ENCODE data around the gene SFT2D1.

The SFT2D1 gene

GRCh38 chr6:166305562-166306117, 36.7 kb downstream of the SFT2D1 start:
- TF ChIP-seq, protein P1, sequence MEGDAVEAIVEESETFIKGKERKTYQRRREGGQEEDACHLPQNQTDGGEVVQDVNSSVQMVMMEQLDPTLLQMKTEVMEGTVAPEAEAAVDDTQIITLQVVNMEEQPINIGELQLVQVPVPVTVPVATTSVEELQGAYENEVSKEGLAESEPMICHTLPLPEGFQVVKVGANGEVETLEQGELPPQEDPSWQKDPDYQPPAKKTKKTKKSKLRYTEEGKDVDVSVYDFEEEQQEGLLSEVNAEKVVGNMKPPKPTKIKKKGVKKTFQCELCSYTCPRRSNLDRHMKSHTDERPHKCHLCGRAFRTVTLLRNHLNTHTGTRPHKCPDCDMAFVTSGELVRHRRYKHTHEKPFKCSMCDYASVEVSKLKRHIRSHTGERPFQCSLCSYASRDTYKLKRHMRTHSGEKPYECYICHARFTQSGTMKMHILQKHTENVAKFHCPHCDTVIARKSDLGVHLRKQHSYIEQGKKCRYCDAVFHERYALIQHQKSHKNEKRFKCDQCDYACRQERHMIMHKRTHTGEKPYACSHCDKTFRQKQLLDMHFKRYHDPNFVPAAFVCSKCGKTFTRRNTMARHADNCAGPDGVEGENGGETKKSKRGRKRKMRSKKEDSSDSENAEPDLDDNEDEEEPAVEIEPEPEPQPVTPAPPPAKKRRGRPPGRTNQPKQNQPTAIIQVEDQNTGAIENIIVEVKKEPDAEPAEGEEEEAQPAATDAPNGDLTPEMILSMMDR (IDR thresholded peaks at IDR 0.05; ENCODE audit: insufficient read depth, low read length, poor library complexity, severe bottlenecking), result no peak
- H3K27me3 ChIP-seq (replicated peaks; ENCODE audit: control insufficient read depth, insufficient read depth, low read length), result no peaks in the 10 kb centered on the region

GRCh38 chr6:166304106-166304505, 38.2 kb downstream of the SFT2D1 start:
- H3K4me3 ChIP-seq (replicated peaks; ENCODE audit: low read depth, low read length), result no peak overlapping the region
- no peaks in the 10 kb centered on the region for H3K36me3 ChIP-seq (ENCODE audit: control insufficient read depth, insufficient read depth, low read length)
- DNase-seq (ENCODE audit: extremely low read depth, insufficient read length), result no peak
- TF ChIP-seq, protein P1 (IDR thresholded peaks at IDR 0.05; ENCODE audit: insufficient read depth, low read length, poor library complexity, severe bottlenecking), result no peak
- no peaks in the 10 kb centered on the region for H3K27me3 ChIP-seq (replicated peaks; ENCODE audit: control insufficient read depth, insufficient read depth, low read length)

More at GRCh38 chr6:166305562-166306117, 36.7 kb downstream of the SFT2D1 start:
- Histone ChIP-seq H3K4me3 (replicated peaks; ENCODE audit: low read depth, low read length) (no peak overlapping the region), H3K36me3 (ENCODE audit: control insufficient read depth, insufficient read depth, low read length) (no peaks in the 10 kb centered on the region)
- DNase-seq (ENCODE audit: extremely low read depth, insufficient read length), result no peak

- Histone ChIP-seq H3K27me3 (replicated peaks; ENCODE audit: control insufficient read depth, insufficient read depth, low read length) (no peaks in the 10 kb centered on the region), H3K36me3 (ENCODE audit: control insufficient read depth, insufficient read depth, low read length) (no peaks in the 10 kb centered on the region), H3K4me3 (replicated peaks; ENCODE audit: low read depth, low read length) (no peak overlapping the region)
- no peak for DNase-seq (ENCODE audit: extremely low read depth, insufficient read length)
- TF ChIP-seq, protein P1 (IDR thresholded peaks at IDR 0.05; ENCODE audit: insufficient read depth, low read length, poor library complexity, severe bottlenecking), result no peak
Observed at GRCh38 chr6:166301611-166302529, 40.5 kb downstream of the SFT2D1 start.

DNA sequence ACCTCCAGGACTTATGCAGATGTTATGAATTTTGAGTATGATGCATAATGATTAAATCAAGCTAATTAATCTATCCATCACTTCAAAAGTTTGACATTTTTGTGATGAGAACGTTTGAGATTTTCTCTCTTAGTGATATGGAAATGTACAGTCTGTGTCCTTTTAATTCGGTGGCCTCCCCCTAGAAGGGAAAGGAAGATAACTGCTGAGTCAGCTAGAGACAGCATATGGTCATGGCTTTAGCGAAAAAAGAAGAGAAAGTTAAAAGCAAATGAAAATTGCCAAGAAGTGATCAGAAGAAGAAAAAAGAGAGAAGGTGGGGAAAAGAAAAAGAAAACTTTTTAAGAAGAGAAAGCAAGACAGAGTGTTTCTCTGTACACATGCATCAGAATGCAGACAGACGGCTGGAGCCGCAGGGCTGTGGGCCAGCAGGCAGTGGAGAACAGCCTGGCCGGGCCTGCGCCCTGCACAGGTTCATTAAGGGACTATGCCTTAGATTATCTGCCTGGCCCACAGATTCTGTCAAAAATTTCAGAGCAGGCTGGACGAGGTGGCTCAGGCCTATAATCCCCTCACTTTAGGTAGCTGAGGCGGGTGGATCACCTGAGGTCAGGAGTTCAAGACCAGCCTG, 41.9 kb downstream of the SFT2D1 start:
- Histone ChIP-seq H3K27me3 (replicated peaks; ENCODE audit: control insufficient read depth, insufficient read depth, low read length) (no peaks in the 10 kb centered on the region), H3K4me3 (replicated peaks; ENCODE audit: low read depth, low read length) (no peak overlapping the region), H3K36me3 (ENCODE audit: control insufficient read depth, insufficient read depth, low read length) (no peaks in the 10 kb centered on the region)
- DNase-seq (ENCODE audit: extremely low read depth, insufficient read length), result no peak
- TF ChIP-seq, protein P1 (IDR thresholded peaks at IDR 0.05; ENCODE audit: insufficient read depth, low read length, poor library complexity, severe bottlenecking), result no peak

DNA sequence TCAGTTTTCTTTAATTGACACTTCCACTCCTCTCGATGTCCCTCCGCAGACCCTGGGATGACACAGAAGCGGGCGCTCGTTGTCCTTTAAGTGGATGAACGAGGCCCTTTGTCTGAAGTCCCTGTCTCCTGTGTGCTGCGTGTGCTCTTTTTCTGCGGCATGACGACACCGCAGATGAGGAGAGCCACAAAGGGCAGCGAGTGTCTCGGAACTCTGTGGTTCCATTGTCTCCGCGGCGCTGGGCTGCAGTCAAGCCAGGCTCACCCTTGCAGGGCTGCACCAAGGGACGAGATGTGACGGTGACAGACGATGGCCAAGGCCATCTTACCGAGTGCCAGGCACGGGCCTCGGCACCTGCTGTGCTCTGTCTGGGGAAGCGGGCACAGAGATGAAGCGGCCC, 44.7 kb downstream of the SFT2D1 start:
- no peak for DNase-seq (ENCODE audit: extremely low read depth, insufficient read length)
- H3K27me3 ChIP-seq (replicated peaks; ENCODE audit: control insufficient read depth, insufficient read depth, low read length), result no peaks in the 10 kb centered on the region
- no peak overlapping the region for H3K4me3 ChIP-seq (replicated peaks; ENCODE audit: low read depth, low read length)
- TF ChIP-seq, protein P1 (IDR thresholded peaks at IDR 0.05; ENCODE audit: insufficient read depth, low read length, poor library complexity, severe bottlenecking), result no peak
- no peaks in the 10 kb centered on the region for H3K36me3 ChIP-seq (ENCODE audit: control insufficient read depth, insufficient read depth, low read length)
